GM19372 (cell line): ENCODE data around the gene PALLD.

ENCODE experiments used
- ATAC-seq: cut with Tn5 transposase; IDR thresholded peaks from one replicate; pipeline ENCODE4 v1.9.1; 2021; ENCODE audit warnings: mild to moderate bottlenecking, low read depth, moderate library complexity; ENCODE audit not compliant: unreplicated experiment

Gene PALLD

GRCh38 chr4:168584321-168584771, 87.5 kb downstream of the PALLD start:
- ATAC-seq: no peak

DNA sequence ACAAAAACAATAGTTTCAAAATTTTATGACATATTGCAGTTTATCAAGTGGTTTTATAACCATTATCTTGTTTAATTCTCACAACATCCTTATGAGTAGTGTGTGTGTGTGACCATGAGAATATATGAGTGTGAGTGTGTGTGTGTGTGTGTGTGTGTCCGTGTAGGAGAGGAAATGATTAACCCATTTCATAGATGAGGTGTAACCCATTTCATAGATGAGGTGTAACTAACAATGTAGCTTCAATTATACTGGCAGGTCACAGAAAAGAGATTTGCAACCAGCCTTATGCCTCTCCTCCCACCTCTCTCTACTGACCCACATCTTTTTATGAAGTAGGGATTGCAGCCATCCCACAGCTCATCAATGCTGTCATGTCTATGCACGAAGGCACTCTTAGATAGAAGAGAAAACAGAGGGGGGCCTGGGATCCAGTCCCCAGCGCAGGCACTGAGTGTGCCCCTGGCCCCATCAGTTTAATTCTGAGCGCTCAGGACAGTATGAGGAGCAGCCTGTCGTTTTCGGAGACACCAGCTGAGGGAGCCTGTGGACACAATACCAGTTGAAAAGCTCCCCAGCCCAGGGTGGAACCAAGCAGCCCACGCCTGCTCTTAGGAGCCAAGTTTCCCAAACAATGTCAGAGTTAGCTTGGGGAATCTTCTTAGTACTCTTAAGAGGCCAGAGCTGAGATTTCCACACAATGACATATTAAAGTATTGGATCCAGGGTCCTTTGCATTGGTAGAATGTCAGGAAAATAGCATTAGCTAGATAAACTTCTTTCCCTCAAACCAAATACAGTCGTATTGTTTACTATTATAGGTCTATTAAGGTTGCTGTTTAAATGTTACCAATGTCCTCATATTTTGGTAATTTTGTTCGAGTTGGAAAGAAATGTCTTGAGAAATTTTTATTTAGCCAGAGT, 88.6 kb downstream of the PALLD start:
- ATAC-seq: peak; percentile 92

GRCh38 chr4:168586926-168587325, 90.1 kb downstream of the PALLD start:
- ATAC-seq: no peak

DNA sequence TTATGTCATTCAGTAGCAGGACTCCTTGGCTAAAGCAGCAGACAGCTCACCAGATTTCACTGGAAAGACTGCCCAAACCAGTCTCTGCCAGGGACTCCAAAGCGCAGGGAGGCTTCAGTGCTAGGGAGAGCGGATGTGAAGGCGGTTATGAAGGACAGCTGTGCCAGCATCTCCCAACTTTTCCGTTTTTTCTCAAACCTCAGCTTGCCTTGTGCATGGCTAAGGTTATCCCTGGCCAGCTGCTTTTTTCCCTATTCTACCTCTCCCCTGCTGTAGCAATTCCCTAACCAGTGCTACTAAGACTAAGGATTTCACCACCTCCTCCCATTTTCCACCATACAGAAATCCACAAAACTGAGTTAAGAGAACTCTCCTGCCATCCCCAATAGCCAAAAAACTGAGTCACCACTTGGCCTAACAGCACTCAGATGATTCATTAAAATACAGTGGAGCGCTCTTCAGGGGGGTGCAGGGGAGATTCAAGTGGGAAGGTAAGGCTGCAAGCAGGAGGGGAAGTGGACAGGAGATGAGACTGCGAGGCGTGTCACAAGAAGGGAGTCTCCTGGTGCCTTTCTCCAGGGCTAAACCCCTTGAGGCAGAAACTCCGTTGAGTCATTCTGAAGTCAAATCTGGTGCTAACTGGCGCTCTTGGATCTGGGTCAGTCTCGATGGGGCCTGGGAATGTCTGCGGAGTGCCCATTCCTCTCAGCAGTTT, 90.7 kb downstream of the PALLD start:
- ATAC-seq: no peak

- no peak for ATAC-seq
These were observed 92.2 kb downstream of the PALLD start for GRCh38 chr4:168588916-168589531.

DNA sequence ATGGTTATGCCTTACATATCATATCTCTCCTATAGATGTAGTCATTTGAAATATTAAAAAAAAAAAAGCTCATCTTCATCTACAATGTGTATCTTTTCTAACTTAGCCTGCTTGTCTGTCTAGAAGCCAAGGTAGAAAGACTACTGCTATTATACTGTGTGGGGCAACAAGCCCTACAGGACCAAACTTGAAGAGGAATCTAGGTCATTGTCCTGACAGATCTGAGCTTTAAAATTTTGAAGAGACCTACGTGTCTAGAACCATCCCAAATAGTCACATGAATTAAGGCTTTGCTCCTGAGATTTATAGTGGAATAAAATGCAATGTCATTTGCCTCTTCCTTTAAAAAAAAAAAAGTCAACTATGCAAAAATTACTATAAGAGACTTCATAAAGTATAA, 95.8 kb downstream of the PALLD start:
- no peak for ATAC-seq

GRCh38 chr4:168593399-168593798, 96.5 kb downstream of the PALLD start:
- ATAC-seq: no peak

GRCh38 chr4:168594121-168594520, 97.3 kb downstream of the PALLD start:
- no peak for ATAC-seq

DNA sequence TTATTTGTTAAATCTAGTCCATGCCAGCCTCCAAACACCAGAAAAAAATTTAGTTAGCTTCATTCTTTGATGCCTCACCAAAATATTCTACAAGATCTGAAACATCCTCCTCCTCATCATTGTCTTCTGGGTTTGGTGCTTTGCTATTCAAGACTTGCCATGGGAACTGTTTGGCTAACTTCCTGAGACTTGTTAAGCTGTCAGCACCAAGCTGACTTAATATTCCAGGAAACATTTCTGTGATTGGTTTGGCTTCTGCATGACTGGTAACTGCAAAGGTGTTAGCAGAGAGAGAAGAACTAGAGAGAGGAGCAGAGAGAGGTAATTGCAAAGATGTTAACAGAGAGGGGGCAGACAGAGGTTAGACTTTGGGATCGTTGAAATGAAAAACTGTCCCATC, 101.3 kb downstream of the PALLD start:
- no peak for ATAC-seq

GRCh38 chr4:168600796-168601583, 104.1 kb downstream of the PALLD start:
- ATAC-seq: no peak

- no peak for ATAC-seq
These were observed 105.0 kb downstream of the PALLD start for GRCh38 chr4:168601899-168602298.

DNA sequence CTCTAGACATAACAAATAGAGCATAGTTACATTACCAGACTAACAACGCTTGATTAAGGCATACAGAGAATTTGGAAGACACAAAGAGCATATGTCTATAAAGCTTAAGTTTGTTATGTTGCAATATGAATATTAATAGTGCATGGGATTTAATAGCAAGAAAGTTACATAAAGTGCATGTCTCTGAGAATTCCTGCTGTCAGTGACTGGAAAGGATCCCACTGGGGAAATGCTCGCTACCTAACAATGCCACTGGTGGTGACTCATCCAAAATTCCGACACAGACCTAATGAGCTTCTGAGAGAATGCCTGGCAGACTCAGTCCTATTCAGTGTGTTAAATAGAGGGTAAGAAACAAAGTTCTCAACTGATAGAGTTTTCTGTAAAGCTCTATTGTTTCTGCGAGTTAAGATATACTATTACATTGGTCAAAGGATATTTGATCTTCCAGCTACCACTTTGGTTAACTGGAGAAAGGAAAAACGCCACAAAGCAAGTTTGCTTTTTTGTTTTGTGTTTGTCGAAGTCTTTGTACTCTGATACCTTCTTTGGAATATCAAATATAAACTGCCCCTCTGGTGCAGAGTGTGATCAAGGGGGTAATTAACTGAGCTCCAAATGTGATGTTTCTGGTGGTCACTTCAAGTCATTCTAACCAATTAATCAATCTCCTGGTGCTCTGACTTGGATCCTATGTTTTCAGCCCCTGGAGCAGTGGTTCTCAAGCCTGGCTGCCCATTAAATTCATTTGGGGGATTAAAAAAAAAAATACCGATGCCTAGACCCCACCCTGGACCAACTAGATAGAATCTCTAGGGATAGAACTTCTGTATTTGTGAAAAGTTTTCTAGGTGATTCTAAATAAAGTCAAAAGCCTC, 107.9 kb downstream of the PALLD start:
- ATAC-seq: no peak

GRCh38 chr4:168605411-168605810, 108.6 kb downstream of the PALLD start:
- ATAC-seq: no peak

GRCh38 chr4:168607215-168607614, 110.4 kb downstream of the PALLD start:
- no peak for ATAC-seq

DNA sequence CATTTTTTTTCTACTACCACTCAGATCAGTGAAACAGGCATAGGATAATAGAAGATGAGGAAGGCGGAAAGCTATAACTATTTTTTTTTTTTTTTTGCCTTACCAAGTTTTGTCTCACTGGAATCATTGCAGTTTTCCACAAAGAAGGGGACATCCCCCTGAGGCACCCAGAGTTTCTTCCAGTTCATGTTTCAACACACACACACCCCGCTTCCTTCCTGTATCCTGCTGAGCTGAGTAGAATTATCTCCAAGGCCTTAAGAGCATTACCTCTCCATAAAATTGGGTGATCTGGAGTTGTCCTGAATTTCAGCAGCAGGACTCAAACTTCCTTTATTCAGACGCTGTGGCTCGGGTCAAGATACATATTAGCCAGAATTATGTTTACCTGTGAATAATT, 111.9 kb downstream of the PALLD start:
- no peak for ATAC-seq

DNA sequence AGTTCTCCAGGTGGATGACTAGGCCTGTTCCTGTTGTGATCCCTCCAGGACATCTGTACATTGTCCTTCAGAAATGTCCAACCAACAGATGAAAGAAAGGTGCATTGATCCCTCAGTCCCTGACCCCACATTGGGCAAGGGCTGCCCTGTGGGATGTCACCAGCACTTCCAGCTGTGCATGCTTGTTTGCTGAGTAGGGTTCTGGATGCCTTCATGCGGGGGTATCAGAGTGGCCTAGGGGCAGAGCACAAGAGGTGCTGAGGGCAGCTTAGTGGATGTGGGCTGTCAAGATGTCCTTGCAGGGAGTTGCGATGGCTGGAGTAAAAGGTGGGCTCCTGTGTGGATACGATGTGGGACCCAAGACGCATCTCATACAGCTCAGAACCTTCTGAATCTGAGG, 112.5 kb downstream of the PALLD start:
- no peak for ATAC-seq

- no peak for ATAC-seq
These were observed 114.2 kb downstream of the PALLD start for GRCh38 chr4:168610911-168611530.

- no peak for ATAC-seq
These were observed 115.7 kb downstream of the PALLD start for GRCh38 chr4:168612450-168613135.
